Activated CD4-positive, alpha-beta T cell treated with anti-CD3 and anti-CD28 coated beads for 36 hours (primary cell): ENCODE results near the gene PGM5. TPM values are rescaled to one million over a fixed set of nuclear protein-coding genes. Genes with fewer than 3 reads are reported as not detected.
A peak's percentile ranks its signal among the peaks of the same experiment; 100 is the strongest.
"Not testable (repeated sequence)": the region's sequence is repeated elsewhere in the genome, so short reads cannot be mapped to it uniquely, and the experiment has no call there.

Experiments used
- ATAC-seq: fragments of 200-7000 bp; cut with Tn5 transposase; one replicate; pipeline ENCODE4 v1.10.0; 2021; ENCODE audit warnings: mild to moderate bottlenecking, moderate library complexity
- CTCF ChIA-PET: fragments of 350-600 bp; sonication (Branson Sonifier 250); formaldehyde crosslinking; loops from one replicate; lab custom pipeline; 2021; ENCODE audit warnings: antibody characterized with exemption; lab: Charles Lee
- POLR2A ChIA-PET: fragments of 350-600 bp; sonication (Branson Sonifier 250); formaldehyde crosslinking; loops from one replicate; lab custom pipeline; 2021; ENCODE audit warnings: antibody characterized with exemption, inconsistent platforms; lab: Charles Lee
- DNase-seq: peaks from one replicate; pipeline ENCODE4 v3.0.0-alpha.2; 2020
- H3K27ac Mint-ChIP-seq: one replicate; pipeline ENCODE4 v1.8.0; 2021; ENCODE audit warnings: mixed read lengths
- H3K27me3 Mint-ChIP-seq: one replicate; pipeline ENCODE4 v1.8.0; 2021; ENCODE audit warnings: mixed read lengths
- H3K36me3 Mint-ChIP-seq: one replicate; pipeline ENCODE4 v1.8.0; 2021; ENCODE audit warnings: low read depth, mixed read lengths
- H3K4me1 Mint-ChIP-seq: one replicate; pipeline ENCODE4 v1.8.0; 2021; ENCODE audit warnings: mixed read lengths
- H3K4me3 Mint-ChIP-seq: one replicate; pipeline ENCODE4 v1.8.0; 2021; ENCODE audit warnings: mild to moderate bottlenecking, moderate library complexity, mixed read lengths
- H3K9me3 Mint-ChIP-seq: one replicate; pipeline ENCODE4 v1.8.0; 2021; ENCODE audit warnings: low read depth, mixed read lengths
- intact Hi-C, 2 experiments: fragments of 100-400 bp; cut with DNase I in 1 of 2; cut with micrococcal nuclease in 1 of 2; formaldehyde crosslinking; loops; one replicate each; pipeline versions ENCODE4 v1.14.2 to v1.15.1; 2022 to 2024; cut with DNase I, micrococcal nuclease
- total RNA-seq, 2 experiments: library from RNA; stranded (reverse); gene quantifications; one replicate each; pipeline ENCODE4 v1.2.3, GENCODE V29; 2021

PGM5 gene
- total RNA-seq = not detected

GRCh38 chr9:68356380-68357118 lies at the start of gene PGM5:
Gene PGM5 (plus strand): TSS chr9:68356611. CDS start chr9:68357128, 517 bp downstream.
- H3K4me1 Mint-ChIP-seq, POLR2A ChIA-PET, H3K27ac Mint-ChIP-seq, CTCF ChIA-PET, H3K36me3 Mint-ChIP-seq, H3K9me3 Mint-ChIP-seq: not testable (repeated sequence)
- Mint-ChIP-seq H3K4me3 (peak within 1 kb of the TSS; percentile 36), H3K27me3 (peaks cover 14% of the 10 kb centered on the region)
- intact Hi-C loops = loop anchor here in 1 of 2 experiments (10.0 kb wide), 1 partner anchor 208 kb away; no protein-coding TSS in a partner anchor
- ATAC-seq = peak; percentile 47
- DNase-seq = peak; percentile 20

DNA sequence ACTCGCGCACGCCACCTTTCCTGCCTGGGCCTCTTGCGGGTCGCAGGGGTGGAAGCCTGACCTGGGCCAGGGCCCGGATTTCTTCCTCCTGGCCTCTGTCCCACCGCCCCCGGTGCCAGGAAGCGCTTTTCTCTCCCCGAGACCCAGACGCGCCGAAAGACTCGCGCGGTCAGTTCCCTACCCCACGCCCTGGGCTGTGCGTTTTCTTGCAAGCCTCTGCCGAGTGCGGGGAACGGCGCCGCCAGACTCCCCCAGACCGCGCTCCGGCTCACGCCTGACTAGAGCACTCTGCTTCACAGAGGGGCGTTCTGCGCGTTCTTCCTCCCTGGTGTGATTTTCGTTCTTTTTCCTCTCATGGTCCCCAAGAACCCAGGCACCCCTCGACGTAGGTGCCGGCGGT lies 49.3 kb upstream of the PGM5 start:
- ATAC-seq, H3K4me3 Mint-ChIP-seq, H3K4me1 Mint-ChIP-seq, DNase-seq, H3K36me3 Mint-ChIP-seq, intact Hi-C loops, POLR2A ChIA-PET, H3K9me3 Mint-ChIP-seq, H3K27me3 Mint-ChIP-seq, CTCF ChIA-PET, H3K27ac Mint-ChIP-seq: not testable (repeated sequence)

GRCh38 chr9:68307654-68308053 lies 48.8 kb upstream of the PGM5 start:
- not testable (repeated sequence) for H3K27ac Mint-ChIP-seq

DNA sequence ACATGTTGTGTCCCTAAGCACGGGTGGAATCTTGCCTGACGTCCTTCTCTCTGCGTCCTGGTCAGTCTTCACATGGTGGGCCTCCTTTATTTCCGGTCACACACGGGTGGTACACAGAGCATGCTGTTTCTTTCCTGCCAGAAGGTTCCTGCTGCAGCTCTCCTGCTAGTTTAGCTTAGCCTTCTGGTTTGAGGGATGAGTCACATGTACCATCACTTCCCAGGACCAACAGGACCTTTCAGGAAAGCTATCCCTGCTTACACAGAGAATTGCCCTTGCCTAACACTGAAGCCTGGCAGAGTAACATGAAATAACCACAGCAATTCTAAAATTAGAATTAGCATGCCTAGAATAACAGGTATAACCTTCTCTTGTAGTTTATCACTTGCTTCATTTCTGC lies 45.2 kb upstream of the PGM5 start:
- H3K36me3 Mint-ChIP-seq, ATAC-seq, POLR2A ChIA-PET, DNase-seq, H3K4me3 Mint-ChIP-seq, H3K4me1 Mint-ChIP-seq, CTCF ChIA-PET, H3K27ac Mint-ChIP-seq, H3K9me3 Mint-ChIP-seq, H3K27me3 Mint-ChIP-seq, intact Hi-C loops: not testable (repeated sequence)

More at GRCh38 chr9:68307654-68308053, 48.8 kb upstream of the PGM5 start:
- DNase-seq = peak; percentile 7
- ATAC-seq, POLR2A ChIA-PET, intact Hi-C loops, H3K4me3 Mint-ChIP-seq, H3K9me3 Mint-ChIP-seq, H3K27me3 Mint-ChIP-seq, H3K4me1 Mint-ChIP-seq, CTCF ChIA-PET, H3K36me3 Mint-ChIP-seq: not testable (repeated sequence)

- H3K4me1 Mint-ChIP-seq, H3K4me3 Mint-ChIP-seq, CTCF ChIA-PET, H3K36me3 Mint-ChIP-seq, POLR2A ChIA-PET, H3K27me3 Mint-ChIP-seq, H3K27ac Mint-ChIP-seq, intact Hi-C loops, H3K9me3 Mint-ChIP-seq: not testable (repeated sequence)
- DNase-seq (peak; percentile 11), ATAC-seq (peak; percentile 51)
Observed at GRCh38 chr9:68318209-68318608, 38.2 kb upstream of the PGM5 start.

GRCh38 chr9:68323749-68324148 lies 32.7 kb upstream of the PGM5 start:
- DNase-seq, H3K27ac Mint-ChIP-seq, H3K27me3 Mint-ChIP-seq, H3K36me3 Mint-ChIP-seq, POLR2A ChIA-PET, H3K9me3 Mint-ChIP-seq, H3K4me1 Mint-ChIP-seq, intact Hi-C loops, CTCF ChIA-PET, H3K4me3 Mint-ChIP-seq, ATAC-seq: not testable (repeated sequence)

GRCh38 chr9:68324518-68324917 lies 31.9 kb upstream of the PGM5 start:
- H3K9me3 Mint-ChIP-seq, intact Hi-C loops, H3K4me3 Mint-ChIP-seq, POLR2A ChIA-PET, ATAC-seq, H3K27me3 Mint-ChIP-seq, H3K36me3 Mint-ChIP-seq, H3K4me1 Mint-ChIP-seq, CTCF ChIA-PET, DNase-seq, H3K27ac Mint-ChIP-seq: not testable (repeated sequence)

- H3K9me3 Mint-ChIP-seq, H3K4me1 Mint-ChIP-seq, intact Hi-C loops, H3K27ac Mint-ChIP-seq, CTCF ChIA-PET, H3K27me3 Mint-ChIP-seq, ATAC-seq, H3K36me3 Mint-ChIP-seq, DNase-seq, POLR2A ChIA-PET, H3K4me3 Mint-ChIP-seq: not testable (repeated sequence)
Observed at GRCh38 chr9:68329106-68329505, 27.3 kb upstream of the PGM5 start.

DNA sequence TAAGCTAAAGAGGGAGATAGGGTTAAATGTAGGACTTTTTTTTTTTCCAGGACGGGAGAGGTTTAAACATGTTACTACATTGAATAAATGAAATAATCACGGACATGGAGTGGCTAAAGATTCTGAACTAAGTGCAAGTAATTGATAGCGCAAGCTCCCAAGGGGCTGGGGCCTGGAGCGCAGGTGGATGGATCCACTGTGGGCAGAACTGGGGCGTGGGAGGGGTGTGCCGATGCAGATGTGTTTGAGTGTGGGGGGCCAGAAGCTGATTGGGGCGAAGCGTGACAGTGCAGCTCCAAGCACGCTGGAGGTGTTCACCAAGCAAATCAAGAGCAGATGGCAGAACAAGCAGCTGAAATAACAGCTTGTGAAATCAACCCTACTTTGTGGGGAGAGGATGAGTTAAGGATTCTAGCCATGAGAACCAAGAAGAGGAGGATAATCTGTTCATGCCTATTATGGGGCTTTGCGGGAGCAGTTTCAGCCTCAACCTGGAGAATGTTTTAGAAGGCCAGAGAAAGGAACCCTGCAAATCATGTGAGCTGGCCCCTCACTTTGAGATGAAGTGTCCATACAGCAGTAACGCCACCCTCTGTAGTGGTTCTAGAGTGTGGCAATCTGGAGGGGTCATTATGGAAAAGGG lies 25.8 kb upstream of the PGM5 start:
- intact Hi-C loops, CTCF ChIA-PET, H3K4me1 Mint-ChIP-seq, H3K9me3 Mint-ChIP-seq, DNase-seq, H3K27me3 Mint-ChIP-seq, ATAC-seq, H3K27ac Mint-ChIP-seq, POLR2A ChIA-PET, H3K36me3 Mint-ChIP-seq, H3K4me3 Mint-ChIP-seq: not testable (repeated sequence)

GRCh38 chr9:68332122-68332521 lies 24.3 kb upstream of the PGM5 start:
- intact Hi-C loops, H3K27ac Mint-ChIP-seq, H3K27me3 Mint-ChIP-seq, CTCF ChIA-PET, POLR2A ChIA-PET, H3K9me3 Mint-ChIP-seq, H3K4me1 Mint-ChIP-seq, H3K36me3 Mint-ChIP-seq, DNase-seq, H3K4me3 Mint-ChIP-seq: not testable (repeated sequence)
- ATAC-seq = peak; percentile 39

GRCh38 chr9:68335935-68336334 lies 20.5 kb upstream of the PGM5 start:
- H3K4me1 Mint-ChIP-seq, H3K9me3 Mint-ChIP-seq, intact Hi-C loops, CTCF ChIA-PET, POLR2A ChIA-PET, H3K27ac Mint-ChIP-seq, H3K27me3 Mint-ChIP-seq, H3K4me3 Mint-ChIP-seq, H3K36me3 Mint-ChIP-seq: not testable (repeated sequence)
- ATAC-seq (peak; percentile 23), DNase-seq (peak; percentile 13)

GRCh38 chr9:68336639-68337339 lies 19.6 kb upstream of the PGM5 start:
- H3K4me3 Mint-ChIP-seq, H3K9me3 Mint-ChIP-seq, H3K27me3 Mint-ChIP-seq, ATAC-seq, H3K36me3 Mint-ChIP-seq, H3K27ac Mint-ChIP-seq, CTCF ChIA-PET, DNase-seq, H3K4me1 Mint-ChIP-seq, intact Hi-C loops, POLR2A ChIA-PET: not testable (repeated sequence)
